ENCODE measurements around the gene WDR5B. TPM values are rescaled to one million over a fixed set of nuclear protein-coding genes. Genes with fewer than 3 reads are reported as not detected.

The WDR5B gene
- total and polyA plus RNA-seq, 10 of the 15 experiments (the other 5 are each of a cell fraction or from before 2014, with no cell fraction given) = 1.7 to 7.9 (median 3.3) TPM

DNA sequence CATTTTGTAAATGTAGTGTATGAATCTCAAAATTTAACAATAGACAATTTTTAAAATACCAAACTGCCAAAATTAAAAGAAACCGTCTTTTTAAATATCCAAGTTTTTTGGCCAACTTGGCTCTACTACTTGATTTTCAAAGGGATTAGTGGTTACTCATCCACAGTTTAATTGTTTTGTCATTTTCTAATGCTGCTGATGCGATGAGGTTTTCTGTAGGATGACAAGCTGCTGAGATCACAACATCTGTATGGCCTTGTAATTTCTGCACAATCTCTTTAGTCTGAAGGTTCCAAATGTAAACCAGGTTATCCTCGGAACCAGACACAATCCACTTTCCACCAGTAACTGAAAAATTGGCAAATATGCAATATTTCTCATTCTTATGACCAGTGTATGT is 1.5 kb downstream of the WDR5B start:
- WGBS (ENCODE audit: insufficient coverage, insufficient replicate concordance, low lambda C conversion rate, missing lambda C conversion rate) = 96% methylated on average over 3 of the region's 3 CpGs
- Histone ChIP-seq H4K20me1 (ENCODE audit: control insufficient read depth, insufficient read depth) (no peaks in the 10 kb centered on the region), H3K36me3 (ENCODE audit: control insufficient read depth in 2 of 2, insufficient read depth in 2 of 2, low read length in 1 of 2) (peaks cover under 1 to 5% of the 10 kb centered on the region in 2 experiments), H3K27me3 (replicated peaks in 1 of 2; ENCODE audit: control insufficient read depth in 2 of 2, insufficient read depth in 2 of 2, low read length in 1 of 2) (no peaks in the 10 kb centered on the region), H3K79me2 (ENCODE audit: control insufficient read depth, insufficient read depth, low read length) (peaks cover 32% of the 10 kb centered on the region), H2AFZ (ENCODE audit: control insufficient read depth, low read depth, low read length) (no peak overlapping the region), H3K9me3 (replicated peaks; ENCODE audit: control insufficient read depth, insufficient read depth, low read length) (no peaks in the 10 kb centered on the region), H3K4me2 (ENCODE audit: control insufficient read depth, insufficient read depth) (peak overlapping the region; percentile 96), H3K27ac (ENCODE audit: control insufficient read depth, insufficient read depth) (no peak overlapping the region), H3K4me1 (ENCODE audit: control insufficient read depth, insufficient read depth, low read length) (peaks cover 14% of the 10 kb centered on the region; the same call in 1 of the 2 replicates), H3K9ac (ENCODE audit: control insufficient read depth, insufficient read depth, low read length) (peak overlapping the region; percentile 75; the same call in 1 of the 2 replicates), H3K4me3 (peak overlapping the region; percentile 77)
- FAIRE-seq = no peak
- RAD21 ChIA-PET (ENCODE audit: unreplicated experiment) = interaction anchor here (3.7 kb wide), 1 partner anchor 29 kb away, joined by 20 read pairs; the partner anchor contains the start of gene FAM162A
- no peak for DNase-seq (ENCODE audit: low read depth, low spot score)
- intact Hi-C loops (cut with micrococcal nuclease; ENCODE audit: unreplicated experiment) = no loop called here
- BruUV-seq (replicated peaks) = no TSS peak
- CTCF ChIA-PET = interaction anchor here (2.4 to 2.7 kb wide), 2 partner anchors 17 to 30 kb away, joined by 9 to 10 read pairs; partner anchors contain the start of gene FAM162A
- in situ Hi-C loops (cut with MboI) = no loop called here
- SMC1A ChIA-PET (ENCODE audit: uncharacterized antibody, unreplicated experiment) = interaction anchor here (0.6 to 2.4 kb wide), 3 partner anchors 108 to 386 kb away, joined by 3 to 18 read pairs (median 4); no protein-coding TSS in a partner anchor
- ATAC-seq = no peak
- POLR2A ChIA-PET = interaction anchor here (0.8 to 2.7 kb wide), 2 partner anchors 21 to 868 kb away, joined by 3 to 11 read pairs; partner anchors contain the start of gene POLQ
- TF ChIP-seq CHD4 (IDR thresholded peaks at IDR 0.05) (no peak), RAD51 (IDR thresholded peaks at IDR 0.05) (no peak), STAT1 (conservative IDR thresholded peaks at IDR 0.05) (no peak), STAT3 (IDR thresholded peaks at IDR 0.05; ENCODE audit: low read depth, low read length) (no peak), MTA2 (IDR thresholded peaks at IDR 0.05; ENCODE audit: low read depth) (no peak), TARDBP (IDR thresholded peaks at IDR 0.05; ENCODE audit: borderline replicate concordance) (no peak), POLR2A (IDR thresholded peaks at IDR 0.05; ENCODE audit: low read depth, low read length) (no peak), CEBPB (IDR thresholded peaks at IDR 0.05; ENCODE audit: borderline replicate concordance in 1 of 2, low read depth in 2 of 2, low read length in 2 of 2) (no peak), CBFB (IDR thresholded peaks at IDR 0.05; ENCODE audit: low read depth) (no peak), RB1 (IDR thresholded peaks at IDR 0.05; ENCODE audit: borderline replicate concordance) (no peak), CREM (IDR thresholded peaks at IDR 0.05; ENCODE audit: low read depth) (no peak)
- TF ChIP-seq, protein P1, sequence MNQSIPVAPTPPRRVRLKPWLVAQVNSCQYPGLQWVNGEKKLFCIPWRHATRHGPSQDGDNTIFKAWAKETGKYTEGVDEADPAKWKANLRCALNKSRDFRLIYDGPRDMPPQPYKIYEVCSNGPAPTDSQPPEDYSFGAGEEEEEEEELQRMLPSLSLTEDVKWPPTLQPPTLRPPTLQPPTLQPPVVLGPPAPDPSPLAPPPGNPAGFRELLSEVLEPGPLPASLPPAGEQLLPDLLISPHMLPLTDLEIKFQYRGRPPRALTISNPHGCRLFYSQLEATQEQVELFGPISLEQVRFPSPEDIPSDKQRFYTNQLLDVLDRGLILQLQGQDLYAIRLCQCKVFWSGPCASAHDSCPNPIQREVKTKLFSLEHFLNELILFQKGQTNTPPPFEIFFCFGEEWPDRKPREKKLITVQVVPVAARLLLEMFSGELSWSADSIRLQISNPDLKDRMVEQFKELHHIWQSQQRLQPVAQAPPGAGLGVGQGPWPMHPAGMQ (IDR thresholded peaks at IDR 0.05; ENCODE audit: borderline replicate concordance) = no peak
- TF ChIP-seq, protein P2, sequence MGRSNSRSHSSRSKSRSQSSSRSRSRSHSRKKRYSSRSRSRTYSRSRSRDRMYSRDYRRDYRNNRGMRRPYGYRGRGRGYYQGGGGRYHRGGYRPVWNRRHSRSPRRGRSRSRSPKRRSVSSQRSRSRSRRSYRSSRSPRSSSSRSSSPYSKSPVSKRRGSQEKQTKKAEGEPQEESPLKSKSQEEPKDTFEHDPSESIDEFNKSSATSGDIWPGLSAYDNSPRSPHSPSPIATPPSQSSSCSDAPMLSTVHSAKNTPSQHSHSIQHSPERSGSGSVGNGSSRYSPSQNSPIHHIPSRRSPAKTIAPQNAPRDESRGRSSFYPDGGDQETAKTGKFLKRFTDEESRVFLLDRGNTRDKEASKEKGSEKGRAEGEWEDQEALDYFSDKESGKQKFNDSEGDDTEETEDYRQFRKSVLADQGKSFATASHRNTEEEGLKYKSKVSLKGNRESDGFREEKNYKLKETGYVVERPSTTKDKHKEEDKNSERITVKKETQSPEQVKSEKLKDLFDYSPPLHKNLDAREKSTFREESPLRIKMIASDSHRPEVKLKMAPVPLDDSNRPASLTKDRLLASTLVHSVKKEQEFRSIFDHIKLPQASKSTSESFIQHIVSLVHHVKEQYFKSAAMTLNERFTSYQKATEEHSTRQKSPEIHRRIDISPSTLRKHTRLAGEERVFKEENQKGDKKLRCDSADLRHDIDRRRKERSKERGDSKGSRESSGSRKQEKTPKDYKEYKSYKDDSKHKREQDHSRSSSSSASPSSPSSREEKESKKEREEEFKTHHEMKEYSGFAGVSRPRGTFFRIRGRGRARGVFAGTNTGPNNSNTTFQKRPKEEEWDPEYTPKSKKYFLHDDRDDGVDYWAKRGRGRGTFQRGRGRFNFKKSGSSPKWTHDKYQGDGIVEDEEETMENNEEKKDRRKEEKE (IDR thresholded peaks at IDR 0.05) = no peak
- TF ChIP-seq, protein P3, sequence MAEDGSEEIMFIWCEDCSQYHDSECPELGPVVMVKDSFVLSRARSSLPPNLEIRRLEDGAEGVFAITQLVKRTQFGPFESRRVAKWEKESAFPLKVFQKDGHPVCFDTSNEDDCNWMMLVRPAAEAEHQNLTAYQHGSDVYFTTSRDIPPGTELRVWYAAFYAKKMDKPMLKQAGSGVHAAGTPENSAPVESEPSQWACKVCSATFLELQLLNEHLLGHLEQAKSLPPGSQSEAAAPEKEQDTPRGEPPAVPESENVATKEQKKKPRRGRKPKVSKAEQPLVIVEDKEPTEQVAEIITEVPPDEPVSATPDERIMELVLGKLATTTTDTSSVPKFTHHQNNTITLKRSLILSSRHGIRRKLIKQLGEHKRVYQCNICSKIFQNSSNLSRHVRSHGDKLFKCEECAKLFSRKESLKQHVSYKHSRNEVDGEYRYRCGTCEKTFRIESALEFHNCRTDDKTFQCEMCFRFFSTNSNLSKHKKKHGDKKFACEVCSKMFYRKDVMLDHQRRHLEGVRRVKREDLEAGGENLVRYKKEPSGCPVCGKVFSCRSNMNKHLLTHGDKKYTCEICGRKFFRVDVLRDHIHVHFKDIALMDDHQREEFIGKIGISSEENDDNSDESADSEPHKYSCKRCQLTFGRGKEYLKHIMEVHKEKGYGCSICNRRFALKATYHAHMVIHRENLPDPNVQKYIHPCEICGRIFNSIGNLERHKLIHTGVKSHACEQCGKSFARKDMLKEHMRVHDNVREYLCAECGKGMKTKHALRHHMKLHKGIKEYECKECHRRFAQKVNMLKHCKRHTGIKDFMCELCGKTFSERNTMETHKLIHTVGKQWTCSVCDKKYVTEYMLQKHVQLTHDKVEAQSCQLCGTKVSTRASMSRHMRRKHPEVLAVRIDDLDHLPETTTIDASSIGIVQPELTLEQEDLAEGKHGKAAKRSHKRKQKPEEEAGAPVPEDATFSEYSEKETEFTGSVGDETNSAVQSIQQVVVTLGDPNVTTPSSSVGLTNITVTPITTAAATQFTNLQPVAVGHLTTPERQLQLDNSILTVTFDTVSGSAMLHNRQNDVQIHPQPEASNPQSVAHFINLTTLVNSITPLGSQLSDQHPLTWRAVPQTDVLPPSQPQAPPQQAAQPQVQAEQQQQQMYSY (CRISPR knock-in tag; IDR thresholded peaks at IDR 0.05) = no peak
- TF ChIP-seq, protein P4, sequence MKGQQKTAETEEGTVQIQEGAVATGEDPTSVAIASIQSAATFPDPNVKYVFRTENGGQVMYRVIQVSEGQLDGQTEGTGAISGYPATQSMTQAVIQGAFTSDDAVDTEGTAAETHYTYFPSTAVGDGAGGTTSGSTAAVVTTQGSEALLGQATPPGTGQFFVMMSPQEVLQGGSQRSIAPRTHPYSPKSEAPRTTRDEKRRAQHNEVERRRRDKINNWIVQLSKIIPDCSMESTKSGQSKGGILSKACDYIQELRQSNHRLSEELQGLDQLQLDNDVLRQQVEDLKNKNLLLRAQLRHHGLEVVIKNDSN (IDR thresholded peaks at IDR 0.05; ENCODE audit: borderline replicate concordance, extremely low read length, insufficient read depth, low read depth, low read length) = no peak

All from GM12878 (cell line).